K562 (cell line): ENCODE results near the gene PLCD1. TPM values are rescaled to one million over a fixed set of nuclear protein-coding genes. Genes with fewer than 3 reads are reported as not detected.

Source experiments
- CREB1 ChIP-seq, 2 experiments: sonication (generic) in 1 of 2; formaldehyde crosslinking in 1 of 2; IDR thresholded peaks; 2 replicates each; pipeline versions ENCODE4 v1.6.1 to v1.8.0; 2012 to 2022; ENCODE audit warnings: inconsistent platforms in 1 of 2, mild to moderate bottlenecking in 1 of 2, missing genetic modification reagents in 1 of 2, moderate library complexity in 1 of 2
- FOXK2 ChIP-seq, 2 experiments: fragments of 450-650 bp; IDR thresholded peaks in 1 of 2; conservative IDR thresholded peaks in 1 of 2; 2 replicates each; pipeline ENCODE4 v1.6.1; 2016; ENCODE audit warnings: low read depth in 2 of 2, mild to moderate bottlenecking in 1 of 2
- GTF2E2 ChIP-seq: fragments of 200-800 bp; sonication (Bioruptor generic); IDR thresholded peaks from 2 replicates; pipeline ENCODE4 v1.6.1; 2016; ENCODE audit warnings: missing genetic modification characterization, missing compliant biosample characterization
- IRF2 ChIP-seq: sonication (generic); formaldehyde crosslinking; IDR thresholded peaks from 2 replicates; pipeline ENCODE4 v1.8.1; 2022; ENCODE audit warnings: mild to moderate bottlenecking, missing genetic modification reagents
- NRF1 ChIP-seq, 2 experiments: fragments of 450-650 bp; IDR thresholded peaks in 1 of 2; conservative IDR thresholded peaks in 1 of 2; 2 replicates each; pipeline ENCODE4 v1.6.1; 2014; ENCODE audit warnings: mild to moderate bottlenecking in 2 of 2
- SLC30A9 ChIP-seq: fragments of 250-450 bp; sonication (Bioruptor Pico); IDR thresholded peaks from 2 replicates; pipeline ENCODE4 v1.8.0; 2022; ENCODE audit warnings: mild to moderate bottlenecking, moderate library complexity
- SMARCA5 ChIP-seq: fragments of 450-650 bp; IDR thresholded peaks from 2 replicates; pipeline ENCODE4 v1.6.1; 2016
- ZBTB17 ChIP-seq: fragments of 450-650 bp; formaldehyde crosslinking; IDR thresholded peaks from 2 replicates; pipeline ENCODE4 v1.4.0; 2020; ENCODE audit warnings: mild to moderate bottlenecking
- ZNF507 ChIP-seq: conservative IDR thresholded peaks from 2 replicates; pipeline ENCODE4 v1.6.1; 2017; ENCODE audit warnings: missing genetic modification characterization, missing compliant biosample characterization
- ZNF75A ChIP-seq: fragments of 450-650 bp; formaldehyde crosslinking; IDR thresholded peaks from 2 replicates; pipeline ENCODE4 v1.4.0; 2020; ENCODE audit warnings: mild to moderate bottlenecking
- polyA plus RNA-seq, 8 experiments: library from polyadenylated mRNA; depleted of rRNA in 4 of 8; stranded (reverse) in 5 of 8; unstranded in 3 of 8; fragments of >200 nt; fragmentation: Nextera tagmentation in 2 of 8; fragmentation: Illumina TruSeq in 1 of 8; extraction: Ambion mirVana in 2 of 8; extraction: Trizol in 1 of 8; gene quantifications; 2 replicates each; pipeline versions ENCODE4 v1.2.1 to v1.2.3, GENCODE V29; 2011 to 2014; ENCODE audit warnings: inconsistent platforms in 1 of 8, missing spikeins in 1 of 8
- total RNA-seq, 7 experiments: library from RNA; depleted of rRNA in 6 of 7; stranded (reverse); fragments of >200 nt in 6 of 7; fragmentation: Illumina TruSeq in 2 of 7; extraction: Trizol in 2 of 7; gene quantifications; 2 replicates each; pipeline versions ENCODE4 v1.2.1 to v1.2.3, GENCODE V29; 2011 to 2021; ENCODE audit warnings: low replicate concordance in 1 of 7
- TF ChIP-seq, protein P1 (sequence below): fragments of 200-800 bp; sonication (Bioruptor generic); IDR thresholded peaks from 2 replicates; pipeline ENCODE4 v1.6.1; 2017; ENCODE audit warnings: missing genetic modification characterization, missing compliant biosample characterization
- TF ChIP-seq, protein P2 (sequence below): fragments of 450-650 bp; IDR thresholded peaks from 2 replicates; pipeline ENCODE4 v1.6.1; 2018; ENCODE audit not compliant: partially characterized antibody
- TF ChIP-seq, protein P3 (sequence below): sonication (generic); formaldehyde crosslinking; IDR thresholded peaks from 2 replicates; pipeline ENCODE4 v1.8.1; 2023; ENCODE audit warnings: mild to moderate bottlenecking, missing genetic modification reagents
- TF ChIP-seq, protein P4 (sequence below), 2 experiments: fragments of 450-650 bp; conservative IDR thresholded peaks; 2 replicates each; pipeline ENCODE4 v1.6.1; 2017; ENCODE audit warnings: mild to moderate bottlenecking in 2 of 2, moderate library complexity in 2 of 2
- TF ChIP-seq, protein P5 (sequence below): fragments of 250-450 bp; sonication (Bioruptor Pico); IDR thresholded peaks from 2 replicates; pipeline ENCODE4 v1.8.0; 2021; ENCODE audit warnings: mild to moderate bottlenecking, moderate library complexity

PLCD1 gene
- total and polyA plus RNA-seq, 9 of the 15 experiments (the other 6 are each of a cell fraction or from before 2014, with no cell fraction given), result 5.4 to 209 (median 116) TPM

DNA sequence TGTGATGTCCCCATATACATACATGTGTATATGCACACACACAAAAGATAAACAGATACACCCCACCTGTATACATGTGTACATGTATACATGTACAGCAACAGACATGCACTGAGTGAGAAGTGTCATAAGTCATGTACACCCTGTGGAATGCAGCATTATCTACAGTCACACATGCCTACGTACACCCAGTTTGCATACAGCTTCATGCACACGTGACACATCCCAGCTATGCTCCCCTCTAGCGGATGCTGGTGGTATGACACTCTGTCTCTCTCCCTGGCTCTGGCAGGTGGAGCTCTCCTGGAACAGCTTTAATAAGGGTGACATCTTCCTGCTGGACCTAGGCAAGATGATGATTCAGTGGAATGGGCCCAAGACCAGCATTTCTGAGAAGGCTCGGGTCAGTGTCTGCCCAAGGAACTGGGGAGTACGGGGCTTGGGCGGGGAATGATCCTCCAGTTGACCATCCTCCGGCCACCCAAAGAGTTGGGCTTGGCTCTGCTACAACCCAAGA lies 32.6 kb downstream of the PLCD1 start (continued):
- TF ChIP-seq, protein P1, sequence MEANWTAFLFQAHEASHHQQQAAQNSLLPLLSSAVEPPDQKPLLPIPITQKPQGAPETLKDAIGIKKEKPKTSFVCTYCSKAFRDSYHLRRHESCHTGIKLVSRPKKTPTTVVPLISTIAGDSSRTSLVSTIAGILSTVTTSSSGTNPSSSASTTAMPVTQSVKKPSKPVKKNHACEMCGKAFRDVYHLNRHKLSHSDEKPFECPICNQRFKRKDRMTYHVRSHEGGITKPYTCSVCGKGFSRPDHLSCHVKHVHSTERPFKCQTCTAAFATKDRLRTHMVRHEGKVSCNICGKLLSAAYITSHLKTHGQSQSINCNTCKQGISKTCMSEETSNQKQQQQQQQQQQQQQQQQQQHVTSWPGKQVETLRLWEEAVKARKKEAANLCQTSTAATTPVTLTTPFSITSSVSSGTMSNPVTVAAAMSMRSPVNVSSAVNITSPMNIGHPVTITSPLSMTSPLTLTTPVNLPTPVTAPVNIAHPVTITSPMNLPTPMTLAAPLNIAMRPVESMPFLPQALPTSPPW, result peak; percentile 61
- TF ChIP-seq SMARCA5 (peak; percentile 56; the same call in 1 of the 2 replicates), CREB1 (IDR thresholded peaks at IDR 0.05) (peak; percentile 64; the same call in 1 of the 2 replicates), CREB1 (CRISPR knock-in tag; IDR thresholded peaks at IDR 0.05) (peak; percentile 85), NRF1 (conservative IDR thresholded peaks at IDR 0.05 in 1 of 2, IDR thresholded peaks at IDR 0.05 in 1 of 2) (peak; percentile 41 to 58), FOXK2 (conservative IDR thresholded peaks at IDR 0.05 in 1 of 2, IDR thresholded peaks at IDR 0.05 in 1 of 2; ENCODE audit: low read depth in 2 of 2) (peak; percentile 89 to 92), IRF2 (CRISPR knock-in tag) (no peak), ZNF507 (tag) (no peak), ZBTB17 (CRISPR knock-in tag) (peak; percentile 66; the same call in 1 of the 2 replicates), ZNF75A (no peak), GTF2E2 (tag) (no peak), SLC30A9 (CRISPR knock-in tag) (no peak)
- TF ChIP-seq, protein P2, sequence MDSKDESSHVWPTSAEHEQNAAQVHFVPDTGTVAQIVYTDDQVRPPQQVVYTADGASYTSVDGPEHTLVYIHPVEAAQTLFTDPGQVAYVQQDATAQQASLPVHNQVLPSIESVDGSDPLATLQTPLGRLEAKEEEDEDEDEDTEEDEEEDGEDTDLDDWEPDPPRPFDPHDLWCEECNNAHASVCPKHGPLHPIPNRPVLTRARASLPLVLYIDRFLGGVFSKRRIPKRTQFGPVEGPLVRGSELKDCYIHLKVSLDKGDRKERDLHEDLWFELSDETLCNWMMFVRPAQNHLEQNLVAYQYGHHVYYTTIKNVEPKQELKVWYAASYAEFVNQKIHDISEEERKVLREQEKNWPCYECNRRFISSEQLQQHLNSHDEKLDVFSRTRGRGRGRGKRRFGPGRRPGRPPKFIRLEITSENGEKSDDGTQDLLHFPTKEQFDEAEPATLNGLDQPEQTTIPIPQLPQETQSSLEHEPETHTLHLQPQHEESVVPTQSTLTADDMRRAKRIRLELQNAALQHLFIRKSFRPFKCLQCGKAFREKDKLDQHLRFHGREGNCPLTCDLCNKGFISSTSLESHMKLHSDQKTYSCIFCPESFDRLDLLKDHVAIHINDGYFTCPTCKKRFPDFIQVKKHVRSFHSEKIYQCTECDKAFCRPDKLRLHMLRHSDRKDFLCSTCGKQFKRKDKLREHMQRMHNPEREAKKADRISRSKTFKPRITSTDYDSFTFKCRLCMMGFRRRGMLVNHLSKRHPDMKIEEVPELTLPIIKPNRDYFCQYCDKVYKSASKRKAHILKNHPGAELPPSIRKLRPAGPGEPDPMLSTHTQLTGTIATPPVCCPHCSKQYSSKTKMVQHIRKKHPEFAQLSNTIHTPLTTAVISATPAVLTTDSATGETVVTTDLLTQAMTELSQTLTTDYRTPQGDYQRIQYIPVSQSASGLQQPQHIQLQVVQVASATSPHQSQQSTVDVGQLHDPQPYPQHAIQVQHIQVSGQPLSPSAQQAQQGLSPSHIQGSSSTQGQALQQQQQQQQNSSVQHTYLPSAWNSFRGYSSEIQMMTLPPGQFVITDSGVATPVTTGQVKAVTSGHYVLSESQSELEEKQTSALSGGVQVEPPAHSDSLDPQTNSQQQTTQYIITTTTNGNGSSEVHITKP, result no peak
- TF ChIP-seq, protein P3, sequence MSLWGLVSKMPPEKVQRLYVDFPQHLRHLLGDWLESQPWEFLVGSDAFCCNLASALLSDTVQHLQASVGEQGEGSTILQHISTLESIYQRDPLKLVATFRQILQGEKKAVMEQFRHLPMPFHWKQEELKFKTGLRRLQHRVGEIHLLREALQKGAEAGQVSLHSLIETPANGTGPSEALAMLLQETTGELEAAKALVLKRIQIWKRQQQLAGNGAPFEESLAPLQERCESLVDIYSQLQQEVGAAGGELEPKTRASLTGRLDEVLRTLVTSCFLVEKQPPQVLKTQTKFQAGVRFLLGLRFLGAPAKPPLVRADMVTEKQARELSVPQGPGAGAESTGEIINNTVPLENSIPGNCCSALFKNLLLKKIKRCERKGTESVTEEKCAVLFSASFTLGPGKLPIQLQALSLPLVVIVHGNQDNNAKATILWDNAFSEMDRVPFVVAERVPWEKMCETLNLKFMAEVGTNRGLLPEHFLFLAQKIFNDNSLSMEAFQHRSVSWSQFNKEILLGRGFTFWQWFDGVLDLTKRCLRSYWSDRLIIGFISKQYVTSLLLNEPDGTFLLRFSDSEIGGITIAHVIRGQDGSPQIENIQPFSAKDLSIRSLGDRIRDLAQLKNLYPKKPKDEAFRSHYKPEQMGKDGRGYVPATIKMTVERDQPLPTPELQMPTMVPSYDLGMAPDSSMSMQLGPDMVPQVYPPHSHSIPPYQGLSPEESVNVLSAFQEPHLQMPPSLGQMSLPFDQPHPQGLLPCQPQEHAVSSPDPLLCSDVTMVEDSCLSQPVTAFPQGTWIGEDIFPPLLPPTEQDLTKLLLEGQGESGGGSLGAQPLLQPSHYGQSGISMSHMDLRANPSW (CRISPR knock-in tag), result peak; percentile 88
- TF ChIP-seq, protein P4, sequence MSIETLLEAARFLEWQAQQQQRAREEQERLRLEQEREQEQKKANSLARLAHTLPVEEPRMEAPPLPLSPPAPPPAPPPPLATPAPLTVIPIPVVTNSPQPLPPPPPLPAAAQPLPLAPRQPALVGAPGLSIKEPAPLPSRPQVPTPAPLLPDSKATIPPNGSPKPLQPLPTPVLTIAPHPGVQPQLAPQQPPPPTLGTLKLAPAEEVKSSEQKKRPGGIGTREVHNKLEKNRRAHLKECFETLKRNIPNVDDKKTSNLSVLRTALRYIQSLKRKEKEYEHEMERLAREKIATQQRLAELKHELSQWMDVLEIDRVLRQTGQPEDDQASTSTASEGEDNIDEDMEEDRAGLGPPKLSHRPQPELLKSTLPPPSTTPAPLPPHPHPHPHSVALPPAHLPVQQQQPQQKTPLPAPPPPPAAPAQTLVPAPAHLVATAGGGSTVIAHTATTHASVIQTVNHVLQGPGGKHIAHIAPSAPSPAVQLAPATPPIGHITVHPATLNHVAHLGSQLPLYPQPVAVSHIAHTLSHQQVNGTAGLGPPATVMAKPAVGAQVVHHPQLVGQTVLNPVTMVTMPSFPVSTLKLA (conservative IDR thresholded peaks at IDR 0.05), result peak; percentile 94 to 95
- TF ChIP-seq, protein P5, sequence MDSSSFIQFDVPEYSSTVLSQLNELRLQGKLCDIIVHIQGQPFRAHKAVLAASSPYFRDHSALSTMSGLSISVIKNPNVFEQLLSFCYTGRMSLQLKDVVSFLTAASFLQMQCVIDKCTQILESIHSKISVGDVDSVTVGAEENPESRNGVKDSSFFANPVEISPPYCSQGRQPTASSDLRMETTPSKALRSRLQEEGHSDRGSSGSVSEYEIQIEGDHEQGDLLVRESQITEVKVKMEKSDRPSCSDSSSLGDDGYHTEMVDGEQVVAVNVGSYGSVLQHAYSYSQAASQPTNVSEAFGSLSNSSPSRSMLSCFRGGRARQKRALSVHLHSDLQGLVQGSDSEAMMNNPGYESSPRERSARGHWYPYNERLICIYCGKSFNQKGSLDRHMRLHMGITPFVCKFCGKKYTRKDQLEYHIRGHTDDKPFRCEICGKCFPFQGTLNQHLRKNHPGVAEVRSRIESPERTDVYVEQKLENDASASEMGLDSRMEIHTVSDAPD, result no peak
